ENCODE measurements around the gene PPDPF.
"Not testable (repeated sequence)": the region's sequence is repeated elsewhere in the genome, so short reads cannot be mapped to it uniquely, and the experiment has no call there.

PPDPF gene

DNA sequence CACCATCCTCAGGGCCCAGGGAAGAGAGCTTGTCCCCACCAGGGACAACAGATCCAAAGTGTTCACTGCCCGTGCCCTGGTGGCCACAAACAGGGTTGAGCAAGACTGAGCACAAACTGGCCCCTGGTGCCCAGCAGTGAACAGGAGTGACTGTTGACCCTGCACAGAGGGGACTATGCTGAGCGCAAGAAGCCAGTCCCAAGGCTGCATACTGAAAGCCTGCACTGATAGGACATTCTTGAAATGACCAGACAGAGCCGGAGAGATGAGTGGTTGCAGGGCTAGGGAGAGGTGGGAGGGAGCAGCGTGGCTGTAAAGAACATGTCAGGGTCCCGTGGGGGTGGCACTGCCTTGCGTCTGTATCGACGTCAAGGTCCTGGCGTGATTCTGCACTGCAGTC is 30.5 kb downstream of the PPDPF start:
- DNase-seq (ENCODE audit: low read depth), result no peak

DNA sequence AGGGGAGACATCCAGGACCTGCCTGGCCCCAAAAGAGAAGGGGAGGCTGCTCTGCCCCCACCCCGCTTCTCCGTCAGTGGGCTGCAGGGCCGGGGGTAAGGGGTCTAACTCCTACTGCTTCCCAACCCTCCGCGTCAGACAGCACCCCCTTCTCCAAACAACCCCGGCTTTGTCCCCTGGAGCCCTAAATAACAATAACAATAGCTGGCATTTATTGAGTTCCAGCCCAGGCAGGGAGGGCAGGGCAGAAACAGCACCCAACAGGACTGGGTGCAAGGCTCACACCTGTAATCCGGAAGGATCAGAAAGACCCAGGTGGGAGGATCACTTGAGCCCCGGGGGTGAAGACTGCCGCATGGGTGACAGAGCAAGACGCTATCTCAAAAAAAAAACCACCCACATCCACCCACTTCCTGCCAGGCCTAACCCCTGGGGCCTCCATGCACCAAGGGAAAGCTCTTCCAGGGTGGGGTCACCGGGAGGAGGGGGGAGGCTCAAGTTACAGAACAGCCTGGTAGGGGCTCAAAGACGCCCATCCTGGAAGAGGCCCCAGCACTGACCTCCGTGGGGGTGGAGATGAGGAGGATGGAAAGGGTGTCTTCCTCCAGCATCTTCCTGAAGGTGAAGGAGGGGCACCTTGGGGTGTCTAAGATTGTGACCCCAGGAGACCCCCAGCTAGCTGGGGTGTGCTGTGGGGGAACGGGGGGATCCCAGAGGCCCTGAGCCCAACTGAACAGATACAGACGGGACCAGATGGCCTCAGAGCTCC is 32.1 kb downstream of the PPDPF start:
- peak; percentile 75 for DNase-seq (ENCODE audit: low read depth)

DNA sequence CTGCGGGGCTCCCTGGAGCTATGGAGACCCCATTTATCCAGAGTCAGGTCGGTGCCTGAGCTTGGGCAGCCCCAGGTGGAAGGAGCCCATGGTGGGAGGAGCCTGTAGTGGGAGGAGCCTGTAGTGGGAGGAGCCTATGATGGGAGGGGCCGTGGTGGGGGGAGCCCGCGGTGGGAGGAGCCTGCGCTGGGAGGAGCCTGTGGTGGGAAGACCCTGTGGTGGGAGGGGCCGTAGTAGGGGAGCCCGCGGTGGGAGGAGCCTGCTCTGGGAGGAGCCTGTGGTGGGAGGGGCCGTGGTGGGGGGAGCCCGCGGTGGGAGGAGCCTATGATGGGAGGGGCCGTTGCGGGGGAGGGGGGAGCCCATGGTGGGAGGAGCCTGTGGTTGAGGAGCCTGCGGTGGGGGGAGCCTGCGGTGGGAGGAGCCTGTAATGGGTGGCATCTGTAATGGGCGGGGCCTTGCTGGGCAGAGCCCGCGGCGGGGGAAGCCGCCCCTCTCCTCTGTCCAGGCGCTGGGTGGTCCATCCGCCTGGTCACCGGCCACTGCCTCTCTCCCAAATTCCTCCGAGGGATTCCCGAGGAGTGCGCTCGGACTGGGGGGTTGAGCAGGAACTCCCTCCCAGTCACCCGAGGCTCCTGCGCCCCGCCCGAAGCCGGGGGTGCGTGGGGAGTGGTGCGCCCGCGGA is 32.8 kb downstream of the PPDPF start:
- peak; percentile 88 for DNase-seq (ENCODE audit: low read depth)

DNA sequence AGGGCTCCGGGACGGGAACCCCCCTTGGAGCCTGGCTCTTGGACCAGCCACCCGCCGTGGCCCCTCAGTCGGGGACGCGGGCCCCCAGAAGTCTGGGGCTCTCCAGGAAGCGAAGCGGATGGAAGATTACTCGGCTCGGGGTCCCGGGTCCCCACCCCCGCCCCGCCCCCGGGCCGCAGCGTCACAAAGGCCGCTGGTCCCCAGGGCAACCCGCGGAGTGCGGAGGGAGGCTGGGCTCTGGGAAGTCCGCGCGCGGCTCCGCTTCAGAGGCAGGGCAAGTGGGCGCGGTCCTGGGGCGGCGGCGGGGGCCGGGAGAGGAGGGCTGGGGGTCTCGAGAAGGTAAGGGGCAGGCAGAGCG is 33.3 kb downstream of the PPDPF start, which contains the start of gene FNDC11:
TSS of gene FNDC11 (plus strand) at position 227 of the 358 bp plus-strand sequence. CDS start 1,505 bp downstream, outside the sequence.
- peak; percentile 49 for DNase-seq (ENCODE audit: low read depth)

DNA sequence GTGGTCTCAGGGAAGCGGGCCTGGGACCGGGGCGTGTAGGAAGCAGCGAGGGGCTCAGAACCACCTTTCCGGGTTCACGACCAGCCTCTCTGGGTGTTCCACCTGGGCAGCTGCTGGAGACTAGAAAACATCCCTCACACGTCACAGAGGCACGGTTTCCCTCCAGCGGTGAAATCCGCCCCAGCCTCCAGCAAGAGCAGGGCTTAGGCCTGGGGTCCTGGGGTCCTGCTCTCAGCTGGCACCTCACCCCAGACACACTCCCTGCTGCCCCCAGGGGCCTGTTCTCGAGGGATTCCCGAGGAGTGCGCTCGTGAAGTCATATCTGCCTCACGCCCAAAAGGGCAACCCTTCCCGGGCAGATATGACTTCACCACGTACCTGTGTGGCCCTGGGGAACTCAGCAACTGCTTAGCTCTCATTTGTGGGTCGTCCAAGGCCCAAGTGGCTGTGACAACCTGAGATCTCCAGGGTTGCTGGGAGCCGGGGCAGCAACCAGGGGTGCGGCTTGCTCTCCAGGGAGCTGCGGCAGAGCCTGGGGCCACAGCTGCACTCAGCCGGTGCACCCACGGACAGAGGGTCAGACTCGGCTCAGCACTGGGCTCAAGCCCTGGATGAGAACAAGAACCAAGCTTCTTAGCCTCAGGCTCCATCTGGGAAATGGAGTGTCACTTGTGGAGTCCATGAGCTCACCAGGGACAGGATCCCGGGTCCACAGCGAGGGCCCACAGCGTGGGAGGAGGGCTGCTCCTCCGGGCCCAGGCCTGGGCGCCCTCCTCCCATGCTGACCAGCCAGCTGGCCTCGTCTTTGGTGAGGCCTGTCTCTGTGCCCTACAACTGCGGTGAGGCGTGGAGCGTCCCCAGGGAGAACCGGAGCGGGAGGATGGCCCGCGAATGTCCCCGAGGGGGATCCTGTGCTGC is 34.1 kb downstream of the PPDPF start:
- no peak for DNase-seq (ENCODE audit: low read depth)

DNA sequence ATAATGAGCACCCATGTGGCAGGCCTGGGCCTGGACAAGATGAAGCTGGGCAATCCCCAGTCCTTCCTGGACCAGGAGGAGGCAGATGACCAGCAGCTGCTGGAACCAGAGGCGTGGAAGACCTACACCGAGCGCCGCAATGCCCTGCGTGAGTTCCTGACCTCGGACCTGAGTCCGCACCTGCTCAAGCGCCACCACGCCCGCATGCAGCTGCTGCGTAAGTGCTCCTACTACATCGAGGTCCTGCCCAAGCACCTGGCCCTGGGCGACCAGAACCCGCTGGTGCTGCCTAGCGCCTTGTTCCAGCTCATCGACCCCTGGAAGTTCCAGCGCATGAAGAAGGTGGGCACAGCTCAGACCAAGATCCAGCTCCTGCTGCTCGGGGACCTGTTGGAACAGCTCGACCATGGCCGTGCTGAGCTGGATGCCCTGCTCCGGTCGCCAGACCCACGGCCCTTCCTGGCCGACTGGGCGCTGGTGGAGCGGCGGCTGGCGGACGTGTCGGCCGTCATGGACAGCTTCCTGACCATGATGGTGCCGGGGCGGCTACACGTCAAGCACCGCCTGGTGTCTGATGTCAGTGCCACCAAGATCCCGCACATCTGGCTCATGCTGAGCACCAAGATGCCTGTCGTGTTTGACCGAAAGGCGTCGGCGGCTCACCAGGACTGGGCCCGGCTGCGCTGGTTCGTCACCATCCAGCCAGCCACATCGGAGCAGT is 35.3 kb downstream of the PPDPF start:
- no peak for DNase-seq (ENCODE audit: low read depth)

DNA sequence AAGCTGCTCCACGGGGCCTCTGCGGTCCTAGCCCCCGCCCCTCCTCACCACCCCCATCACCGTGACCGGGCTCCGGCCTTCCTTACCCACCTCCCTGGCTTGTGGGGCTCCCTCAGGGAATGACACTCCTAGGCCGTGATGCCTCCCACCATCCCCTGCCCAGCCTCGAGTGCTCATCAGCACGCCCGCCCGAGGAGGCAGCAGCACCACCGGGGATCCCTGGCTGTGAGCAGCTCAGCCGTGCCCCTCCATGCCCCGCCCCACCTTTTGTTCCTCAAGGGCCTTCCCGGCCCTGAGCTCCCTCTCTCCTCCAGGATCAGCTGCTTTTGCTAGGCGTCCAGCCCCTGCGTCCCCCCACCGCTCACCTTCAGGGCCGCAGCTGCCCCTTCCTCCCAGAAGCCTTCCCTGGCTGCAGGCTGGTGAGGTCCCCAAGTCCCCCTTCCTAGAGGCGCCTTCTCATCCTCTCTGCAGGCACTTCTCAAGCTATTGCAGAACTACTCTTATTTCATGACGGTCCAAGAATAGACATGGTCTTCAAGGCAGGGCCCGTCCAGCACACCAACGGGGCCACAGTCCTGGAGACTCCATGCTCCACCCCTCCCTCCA is 36.4 kb downstream of the PPDPF start:
- no peak for DNase-seq (ENCODE audit: low read depth)

DNA sequence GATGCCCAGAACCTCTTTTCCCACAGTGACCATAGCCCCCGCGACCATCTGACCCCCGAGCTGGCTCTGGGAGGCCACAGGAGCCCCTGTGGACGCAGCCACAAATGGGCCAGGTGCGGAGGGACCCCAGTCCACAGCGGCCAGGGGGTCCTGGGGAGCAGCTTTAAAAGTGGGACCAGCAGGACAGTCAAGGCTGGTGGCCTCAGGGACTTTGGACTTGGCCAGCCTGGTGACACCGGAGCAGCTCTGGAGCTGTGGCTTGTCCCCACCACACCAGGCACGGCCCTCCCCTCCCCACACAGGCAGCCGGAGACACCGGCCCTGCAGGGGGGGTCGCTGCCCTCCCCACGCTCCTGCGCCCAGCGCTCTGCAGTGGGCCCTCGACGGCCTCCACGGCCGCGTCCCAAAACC is 36.9 kb downstream of the PPDPF start:
- no peak for DNase-seq (ENCODE audit: low read depth)

DNA sequence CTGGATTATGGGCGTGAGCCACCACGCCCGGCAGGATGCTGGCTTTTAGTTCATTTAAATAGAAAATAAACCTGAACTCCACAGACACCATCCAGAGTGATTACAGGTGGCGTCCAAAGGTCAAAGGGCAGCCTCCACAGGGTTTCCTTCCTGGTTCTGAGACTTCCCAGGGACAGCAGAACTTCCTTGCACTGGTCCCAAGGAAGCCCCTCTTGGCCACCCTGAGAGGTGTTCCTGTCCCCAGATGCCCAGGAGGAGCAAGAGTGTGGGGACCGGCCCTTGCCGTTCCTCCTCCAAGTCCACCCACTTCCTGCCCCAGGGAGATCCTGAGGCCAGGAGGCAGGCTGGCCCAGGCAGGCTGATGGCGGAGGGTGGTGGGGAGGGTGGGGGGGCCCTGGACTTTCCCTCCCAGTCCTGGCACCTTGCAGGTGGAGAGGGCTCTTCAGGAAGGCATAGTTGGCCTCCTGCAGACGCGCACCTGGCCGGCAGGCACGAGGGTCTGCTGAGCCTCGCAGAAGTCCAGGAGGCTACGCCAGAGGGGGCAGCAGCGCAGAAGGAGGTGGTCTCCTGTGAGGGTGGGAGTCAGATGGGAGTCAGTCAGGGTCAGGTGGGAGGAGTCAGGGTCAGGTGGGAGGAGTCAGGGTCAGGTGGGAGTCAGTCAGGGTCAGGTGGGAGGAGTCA is 38.4 kb downstream of the PPDPF start:
- no peak for DNase-seq (ENCODE audit: low read depth)

DNA sequence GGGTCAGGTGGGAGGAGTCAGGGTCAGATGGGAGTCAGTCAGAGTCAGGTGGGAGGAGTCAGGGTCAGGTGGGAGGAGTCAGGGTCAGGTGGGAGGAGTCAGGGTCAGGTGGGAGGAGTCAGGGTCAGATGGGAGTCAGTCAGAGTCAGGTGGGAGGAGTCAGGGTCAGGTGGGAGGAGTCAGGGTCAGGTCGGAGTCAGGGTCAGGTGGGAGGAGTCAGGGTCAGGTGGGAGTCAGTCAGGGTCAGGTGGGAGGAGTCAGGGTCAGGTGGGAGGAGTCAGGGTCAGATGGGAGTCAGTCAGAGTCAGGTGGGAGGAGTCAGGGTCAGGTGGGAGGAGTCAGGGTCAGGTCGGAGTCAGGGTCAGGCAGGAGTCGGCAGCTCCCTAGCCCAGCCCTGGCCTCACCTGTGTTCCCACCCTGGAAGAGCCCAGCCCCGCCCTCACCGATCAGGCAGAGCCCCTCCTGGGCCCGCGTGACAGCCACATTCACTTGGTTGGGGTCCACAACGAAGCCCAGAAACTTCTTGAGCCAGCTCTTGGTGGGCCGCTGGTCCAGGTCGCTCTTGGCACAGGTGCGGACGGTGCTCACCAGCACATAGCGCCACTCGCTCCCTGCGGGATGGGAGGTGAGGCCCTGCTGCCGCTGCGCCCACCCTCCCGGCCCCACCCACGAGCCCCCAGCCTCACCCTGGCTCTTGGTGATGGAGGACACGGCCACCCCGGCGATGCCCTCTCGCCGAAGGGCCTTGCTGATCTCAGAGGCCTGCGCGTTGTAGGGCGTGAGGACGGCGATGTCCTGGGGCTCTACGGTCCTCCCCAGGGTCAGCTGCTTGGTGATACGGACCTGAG is 39.1 kb downstream of the PPDPF start:
- not testable (repeated sequence) for DNase-seq (ENCODE audit: low read depth)

DNA sequence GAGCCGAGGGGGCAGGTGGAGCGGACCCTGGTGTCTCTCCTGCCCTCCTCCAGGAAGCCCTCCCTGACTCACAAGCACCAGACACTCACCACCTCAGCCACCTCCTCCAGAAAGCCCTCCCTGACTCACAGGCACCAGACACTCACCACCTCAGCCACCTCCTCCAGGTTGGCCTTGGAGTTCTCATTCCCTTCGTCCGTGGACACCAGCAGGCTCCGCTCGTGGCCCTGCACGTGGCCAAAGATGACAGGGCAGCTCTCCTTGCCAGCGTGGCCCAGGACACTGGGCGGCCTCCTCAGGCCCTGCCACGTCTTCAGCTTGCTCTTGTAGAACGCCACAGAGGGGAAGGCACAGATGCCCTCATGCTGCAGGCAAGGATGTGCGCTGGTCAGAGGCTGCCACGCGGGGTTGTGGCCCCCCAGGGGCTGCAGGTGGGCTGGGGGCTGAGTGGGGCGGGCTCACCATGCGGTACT is 39.8 kb downstream of the PPDPF start:
- no peak for DNase-seq (ENCODE audit: low read depth)

DNA sequence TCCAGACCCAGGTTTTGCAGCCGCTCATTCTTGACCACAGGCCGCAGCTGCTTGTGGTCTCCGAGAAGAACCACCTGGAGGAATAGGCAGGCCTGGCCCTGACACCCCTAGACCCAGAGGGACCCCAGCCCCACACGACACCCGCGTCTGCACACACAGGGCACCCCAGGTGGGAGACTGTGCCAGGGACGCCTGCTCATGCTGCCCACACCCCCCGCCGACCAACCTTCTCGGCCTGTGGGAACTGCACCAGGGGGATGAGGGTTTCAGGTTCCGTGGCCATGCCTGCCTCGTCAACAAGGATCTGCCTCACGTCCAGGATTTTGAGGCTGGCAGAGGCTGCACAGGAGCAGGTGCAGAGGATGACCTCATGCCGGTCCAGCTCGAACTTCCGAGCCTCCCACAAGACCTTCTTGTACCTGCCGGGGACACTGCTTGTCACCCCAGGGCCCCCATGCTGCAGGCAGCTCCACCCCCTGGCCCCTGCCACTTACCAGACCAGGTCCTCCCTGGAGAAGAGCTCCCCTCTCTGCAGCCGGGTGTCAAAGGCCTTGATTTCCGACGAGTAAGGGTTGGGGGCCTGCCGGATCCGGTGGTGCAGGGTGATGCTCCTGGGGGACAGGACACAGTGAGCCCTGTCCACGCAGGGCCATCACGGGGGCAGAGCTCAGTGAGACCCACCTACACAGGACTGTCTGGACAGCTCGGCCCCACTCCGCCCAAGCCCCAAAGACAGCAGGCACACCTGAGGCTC is 40.5 kb downstream of the PPDPF start:
- no peak for DNase-seq (ENCODE audit: low read depth)

DNA sequence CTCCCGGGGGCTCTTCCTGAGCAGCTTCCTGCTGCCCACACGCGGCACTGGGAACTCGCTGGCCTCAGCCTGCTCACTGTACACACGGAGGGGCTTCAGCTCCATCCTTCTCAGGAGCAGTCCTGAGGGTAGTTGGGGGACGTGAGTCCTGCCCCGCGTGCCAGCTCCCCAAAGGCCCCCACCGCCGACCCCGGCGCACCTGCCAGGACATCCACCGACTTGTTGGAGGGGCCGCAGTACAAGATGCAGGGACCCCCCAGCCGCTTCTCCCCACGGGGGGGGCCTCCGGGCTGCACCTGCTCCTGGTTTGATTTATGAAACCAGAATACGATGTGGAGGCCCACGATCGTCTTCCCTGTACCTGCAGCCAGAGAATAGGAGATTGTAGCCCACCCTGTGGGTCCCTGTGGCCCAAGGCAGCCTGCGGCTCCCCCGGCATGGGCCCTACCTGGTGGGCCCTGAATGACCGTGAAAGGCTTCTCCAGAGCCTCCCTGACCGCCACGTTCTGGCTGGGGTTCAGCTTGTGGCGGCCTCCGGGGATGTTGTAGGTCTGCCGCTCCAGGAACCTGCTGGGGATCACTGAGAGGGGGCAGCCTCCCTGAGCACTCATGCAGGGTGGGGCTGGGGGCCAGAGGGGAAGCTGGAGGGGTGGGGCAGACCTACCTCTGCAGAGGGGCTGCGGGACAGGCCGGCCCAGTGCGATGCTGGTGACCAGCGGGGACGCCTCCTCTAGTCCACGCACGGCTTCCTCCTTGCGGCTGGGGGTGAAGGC is 41.2 kb downstream of the PPDPF start:
- no peak for DNase-seq (ENCODE audit: low read depth)

DNA sequence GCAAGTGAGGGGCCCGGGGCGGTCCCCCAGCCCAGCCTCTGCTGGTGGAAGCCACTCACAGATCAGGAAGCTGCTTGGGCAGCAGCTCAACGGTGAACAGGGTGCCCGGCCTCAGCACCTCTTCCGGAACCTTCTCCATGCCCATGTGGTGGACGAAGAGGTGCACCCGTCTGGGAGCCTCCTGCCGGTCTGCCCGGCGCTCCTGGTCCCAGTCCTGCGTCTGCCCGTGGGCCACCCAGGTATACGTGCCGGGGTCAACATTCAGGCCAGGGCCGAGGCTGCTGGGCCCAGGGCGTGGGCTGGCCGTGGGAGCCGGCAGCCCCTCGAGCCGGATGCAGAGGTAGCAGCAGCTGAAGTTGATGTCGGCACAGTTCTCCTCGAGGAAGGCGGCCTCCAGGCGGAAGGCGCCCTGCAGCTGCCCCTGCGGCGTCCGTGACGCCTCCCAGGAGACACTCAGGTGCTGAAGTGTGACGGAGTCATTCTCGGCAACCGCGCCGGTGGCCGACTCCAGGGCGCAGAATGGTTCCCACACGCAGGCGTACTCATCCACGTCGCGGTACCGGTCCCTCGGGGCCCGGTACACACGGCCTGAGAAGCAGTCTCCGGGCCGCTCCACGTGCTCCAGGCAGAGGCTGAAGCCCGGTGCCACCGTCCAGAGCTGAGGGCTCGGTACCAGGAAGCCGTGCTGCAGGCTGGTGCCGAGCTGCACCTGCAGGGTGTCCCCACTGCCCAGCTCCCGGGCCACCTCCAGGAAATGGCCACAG is 42.1 kb downstream of the PPDPF start:
- DNase-seq (ENCODE audit: low read depth), result no peak

DNA sequence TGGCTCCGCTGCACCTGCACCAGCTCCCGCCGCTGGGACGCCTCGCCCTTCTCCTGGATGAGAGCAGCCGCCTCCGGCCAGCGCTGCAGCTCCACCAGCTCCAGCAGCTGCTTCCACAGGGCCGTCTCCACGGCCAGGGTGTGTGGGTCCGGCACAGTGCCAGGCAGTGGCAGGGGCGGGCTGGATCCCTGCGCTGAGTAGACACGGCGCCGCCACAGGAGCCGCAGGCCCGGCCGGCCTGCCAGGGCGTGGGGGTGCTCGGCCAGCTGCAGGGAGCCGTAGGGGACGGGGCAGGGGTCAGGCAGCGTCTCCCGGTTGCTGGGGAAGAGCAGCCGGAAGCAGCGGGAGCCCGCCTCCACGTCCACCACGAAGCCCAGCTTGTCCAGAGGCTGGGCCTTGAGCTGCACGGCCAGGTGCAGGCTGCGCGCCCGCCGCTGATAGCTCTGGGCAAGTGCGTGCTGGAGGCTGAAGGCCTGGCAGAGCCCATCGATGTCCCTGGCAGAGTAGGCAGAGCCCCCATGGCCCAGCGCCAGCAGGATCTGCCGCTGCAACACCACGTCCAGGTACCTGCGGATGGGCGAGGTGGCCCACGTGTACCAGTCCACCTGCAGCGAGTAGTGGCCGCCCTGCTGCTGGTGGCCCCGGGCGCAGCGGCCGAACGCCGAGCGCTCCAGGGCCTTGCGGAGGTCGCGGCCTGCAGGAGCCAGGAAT is 42.8 kb downstream of the PPDPF start:
- no peak for DNase-seq (ENCODE audit: low read depth)

DNA sequence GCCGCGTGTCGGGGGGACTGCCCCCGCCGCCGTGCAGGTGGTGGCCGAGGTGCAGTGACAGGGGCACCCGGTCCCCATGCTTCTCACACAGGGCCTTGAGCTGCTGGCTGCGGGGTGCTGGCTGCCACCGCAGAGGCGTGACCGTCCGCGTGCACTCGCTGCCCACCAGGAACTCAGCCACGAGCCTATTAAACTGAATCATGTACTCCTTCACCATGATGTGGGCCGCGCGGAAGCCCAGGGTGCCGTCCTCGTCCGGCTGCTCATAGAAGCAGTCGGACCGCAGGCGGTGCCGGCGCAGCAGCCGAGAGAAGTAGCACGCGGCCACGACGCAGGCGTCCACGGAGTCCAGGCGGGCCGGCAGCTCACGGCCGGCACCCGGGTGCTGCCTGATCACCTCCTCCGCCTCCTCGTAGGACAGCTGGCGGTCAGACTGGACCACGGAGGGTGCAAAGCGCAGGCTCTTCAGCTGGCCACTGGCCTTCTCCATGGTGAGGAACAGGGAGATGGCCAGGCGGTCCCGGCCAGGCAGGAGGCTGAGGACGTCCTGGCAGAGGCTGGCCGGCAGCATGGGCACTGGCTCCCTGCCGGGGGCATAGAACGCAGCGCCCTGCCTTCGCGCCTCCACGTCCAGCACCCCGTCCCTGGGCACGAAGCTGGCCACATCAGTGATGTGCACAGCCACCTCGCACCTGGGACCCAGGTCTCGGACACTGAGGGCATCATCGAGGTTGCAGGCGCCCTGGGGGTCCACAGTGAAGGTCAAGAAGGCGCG is 43.7 kb downstream of the PPDPF start:
- no peak for DNase-seq (ENCODE audit: low read depth)
